Measurements from ENCODE around the gene GPR15LG. TPM values are rescaled to one million over a fixed set of nuclear protein-coding genes. Genes with fewer than 3 reads are reported as not detected.

GPR15LG gene
- total RNA-seq, 1 donor from 2014 or later: not detected

DNA sequence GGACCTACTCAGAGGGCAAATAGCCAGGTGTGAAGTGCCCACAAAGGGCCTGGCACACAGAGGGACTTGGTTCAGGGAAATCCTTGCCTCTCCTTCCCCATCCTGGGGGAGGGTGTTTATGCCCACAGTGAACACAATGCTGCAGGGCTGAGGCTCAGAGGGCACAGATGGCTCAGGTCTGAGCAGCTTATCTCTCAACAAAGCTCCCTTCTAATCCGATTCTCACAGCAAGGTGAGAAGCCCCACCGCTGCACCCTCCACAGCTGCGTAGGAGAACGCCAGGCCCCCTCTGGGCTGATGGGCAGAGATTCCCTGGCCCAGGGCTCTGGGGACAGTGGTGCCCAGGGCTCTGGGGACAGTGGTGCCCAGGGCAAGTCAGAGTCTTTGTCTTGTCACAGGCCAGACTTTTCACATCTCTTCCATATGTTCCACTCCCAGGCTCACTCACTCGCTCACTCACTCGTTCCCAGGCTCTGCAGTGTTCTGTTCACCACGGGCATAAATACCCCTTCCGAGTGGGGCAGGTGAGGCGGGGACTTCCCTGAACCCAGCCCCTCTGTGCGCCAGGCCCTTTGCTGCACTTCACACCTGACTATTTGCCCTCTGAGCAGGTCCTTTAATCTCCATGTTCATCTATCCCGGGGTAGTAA is 12.1 kb downstream of the GPR15LG start:
- ATAC-seq (no peak), DNase-seq (no peak)
- intact Hi-C loops (cut with micrococcal nuclease): no loop called here

DNA sequence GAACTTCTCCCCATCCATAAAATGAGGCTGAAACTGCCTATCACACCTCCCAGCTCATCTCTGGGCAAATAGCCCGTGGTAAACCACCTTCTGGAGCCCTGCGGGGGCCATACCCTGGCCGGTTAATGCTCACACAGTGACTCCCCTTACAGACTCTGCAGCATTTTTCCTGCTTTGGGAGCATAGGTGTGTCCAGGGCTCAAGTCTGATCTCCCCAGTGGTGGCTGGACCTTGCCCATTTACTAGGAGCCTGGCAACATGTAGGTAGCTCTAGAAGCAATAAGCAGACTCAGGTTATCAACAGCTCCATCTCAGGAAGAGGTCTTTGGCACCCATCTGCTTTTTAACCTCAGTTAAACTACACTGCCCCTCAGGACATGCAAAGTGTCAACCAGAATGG is 15.2 kb downstream of the GPR15LG start:
- intact Hi-C loops (cut with micrococcal nuclease): no loop called here
- DNase-seq (no peak), ATAC-seq (no peak)

DNA sequence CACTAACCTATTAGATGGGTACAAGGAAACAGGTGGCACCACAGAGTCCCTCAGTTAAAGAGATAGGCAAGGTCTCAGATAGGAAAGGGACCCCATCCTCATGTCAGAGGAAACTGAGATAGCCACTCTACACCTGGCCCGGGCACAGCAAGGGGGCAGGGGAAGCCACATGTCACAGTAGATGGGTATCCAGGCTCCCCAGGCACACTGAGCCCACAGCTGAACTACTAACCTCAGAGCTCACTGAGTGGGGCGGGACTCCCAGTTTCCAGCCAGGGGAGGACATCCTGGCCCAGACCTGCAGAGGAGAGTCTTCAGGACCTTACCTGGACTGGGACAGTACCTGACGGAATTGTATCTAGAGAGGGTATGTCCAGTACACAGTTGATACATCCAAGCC is 17.0 kb downstream of the GPR15LG start:
- DNase-seq (no peak), ATAC-seq (no peak)
- intact Hi-C loops (cut with micrococcal nuclease): no loop called here

DNA sequence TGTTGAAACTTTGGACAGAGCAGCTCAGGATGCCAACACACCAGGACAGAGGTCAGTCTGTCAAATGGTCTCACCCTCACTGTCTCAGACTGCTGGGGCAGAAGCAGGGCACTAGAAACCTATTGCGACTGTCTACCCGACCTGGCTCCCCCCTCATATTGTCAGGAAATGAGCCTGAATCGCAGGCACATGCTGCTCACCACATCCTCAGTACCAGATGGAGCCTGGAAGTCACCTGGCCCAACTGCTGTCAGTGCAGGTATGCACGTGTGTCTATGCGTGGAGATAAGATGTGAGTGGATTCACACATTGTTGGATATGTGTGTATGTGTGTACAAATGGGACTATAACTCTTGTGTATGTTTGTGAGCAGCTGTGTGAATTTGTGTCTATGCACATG is 17.5 kb downstream of the GPR15LG start:
- ATAC-seq (no peak), DNase-seq (no peak)
- intact Hi-C loops (cut with micrococcal nuclease): no loop called here

DNA sequence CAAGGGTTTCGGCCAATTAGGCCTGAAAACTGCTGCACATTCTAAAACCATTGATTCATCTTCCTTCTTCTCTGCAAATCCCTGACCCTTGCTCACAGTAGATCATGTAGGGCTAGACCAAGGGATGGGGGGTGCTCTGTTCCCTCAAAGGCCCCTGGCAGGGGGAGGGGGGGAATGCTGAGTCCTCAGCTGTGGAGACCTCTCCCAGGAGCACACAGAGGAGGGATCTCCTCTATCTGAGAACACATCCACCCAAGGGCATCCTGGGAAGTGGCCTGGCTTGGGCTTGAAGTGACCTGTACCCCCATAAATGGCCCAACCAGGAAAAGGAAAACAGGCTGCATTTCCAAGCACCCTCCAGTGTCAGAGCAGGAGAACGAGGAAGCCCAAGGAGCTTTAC is 19.7 kb downstream of the GPR15LG start:
- DNase-seq (no peak), ATAC-seq (no peak)
- intact Hi-C loops (cut with micrococcal nuclease): no loop called here

DNA sequence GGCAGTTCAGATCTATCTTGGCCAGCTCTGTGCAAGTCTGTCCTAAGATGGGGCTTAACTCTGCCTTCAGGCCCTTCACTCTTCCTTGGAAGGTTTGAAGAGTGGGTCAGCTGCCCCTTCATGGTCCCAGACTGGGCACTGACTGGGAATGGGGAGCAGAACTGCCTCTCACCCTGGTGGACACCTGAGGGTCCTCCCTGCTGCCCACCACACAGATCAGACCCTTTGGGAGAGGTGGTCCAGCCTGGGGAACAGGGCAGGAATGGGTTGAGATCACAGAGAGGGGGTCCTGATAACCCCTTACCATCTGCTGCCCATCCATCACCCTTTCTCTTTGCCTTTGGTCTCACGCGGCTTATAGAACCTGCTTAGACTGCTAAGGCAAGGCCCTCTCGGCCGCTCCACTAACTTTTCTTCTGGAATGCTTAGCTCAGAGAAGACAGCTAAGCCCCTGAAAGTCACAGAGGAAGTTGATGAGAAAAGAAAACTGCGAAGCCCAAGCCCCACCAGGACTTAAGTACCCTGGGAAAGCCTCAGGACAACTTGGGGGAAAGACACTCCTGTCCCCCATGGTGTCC is 20.3 kb downstream of the GPR15LG start:
- ATAC-seq (no peak), DNase-seq (no peak)
- intact Hi-C loops (cut with micrococcal nuclease): no loop called here

DNA sequence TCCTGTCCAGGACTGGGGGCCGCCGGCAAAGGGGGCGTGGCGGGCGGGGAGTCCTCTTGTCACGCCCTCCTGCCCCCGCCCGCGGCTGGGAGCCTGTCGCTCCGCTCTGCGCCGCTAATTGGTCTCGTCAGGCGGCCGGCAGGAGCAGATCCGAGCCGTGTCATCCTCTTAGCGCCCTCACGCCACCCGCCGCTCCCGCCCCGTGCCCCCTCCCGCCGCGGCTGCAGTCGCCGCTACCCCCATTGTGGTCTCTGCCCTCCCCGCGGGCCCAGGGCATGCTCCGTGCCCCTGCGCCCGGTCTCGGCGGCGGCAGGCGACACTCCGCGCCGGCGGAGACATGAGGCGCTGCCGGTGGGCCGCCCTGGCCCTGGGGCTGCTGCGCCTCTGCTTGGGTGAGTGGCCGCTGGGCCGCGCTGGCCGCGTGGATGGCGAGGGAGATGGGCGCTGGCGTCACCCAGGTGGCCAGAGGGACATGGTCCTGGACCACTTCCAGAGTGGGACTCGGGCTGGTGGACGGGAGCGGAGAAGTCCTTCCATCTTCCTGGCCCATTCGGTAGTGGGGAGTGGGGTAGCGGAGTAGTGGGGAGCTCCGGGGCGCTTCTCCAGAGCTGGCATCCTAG is 20.9 kb downstream of the GPR15LG start, which contains the start of gene CDHR1:
CDHR1 (plus strand) TSS at position 114 of the 620 bp plus-strand sequence; CDS start at position 338, 224 bp downstream.
- DNase-seq: peak; percentile 68
- peak; percentile 71 for ATAC-seq
- intact Hi-C loops (cut with micrococcal nuclease): no loop called here

DNA sequence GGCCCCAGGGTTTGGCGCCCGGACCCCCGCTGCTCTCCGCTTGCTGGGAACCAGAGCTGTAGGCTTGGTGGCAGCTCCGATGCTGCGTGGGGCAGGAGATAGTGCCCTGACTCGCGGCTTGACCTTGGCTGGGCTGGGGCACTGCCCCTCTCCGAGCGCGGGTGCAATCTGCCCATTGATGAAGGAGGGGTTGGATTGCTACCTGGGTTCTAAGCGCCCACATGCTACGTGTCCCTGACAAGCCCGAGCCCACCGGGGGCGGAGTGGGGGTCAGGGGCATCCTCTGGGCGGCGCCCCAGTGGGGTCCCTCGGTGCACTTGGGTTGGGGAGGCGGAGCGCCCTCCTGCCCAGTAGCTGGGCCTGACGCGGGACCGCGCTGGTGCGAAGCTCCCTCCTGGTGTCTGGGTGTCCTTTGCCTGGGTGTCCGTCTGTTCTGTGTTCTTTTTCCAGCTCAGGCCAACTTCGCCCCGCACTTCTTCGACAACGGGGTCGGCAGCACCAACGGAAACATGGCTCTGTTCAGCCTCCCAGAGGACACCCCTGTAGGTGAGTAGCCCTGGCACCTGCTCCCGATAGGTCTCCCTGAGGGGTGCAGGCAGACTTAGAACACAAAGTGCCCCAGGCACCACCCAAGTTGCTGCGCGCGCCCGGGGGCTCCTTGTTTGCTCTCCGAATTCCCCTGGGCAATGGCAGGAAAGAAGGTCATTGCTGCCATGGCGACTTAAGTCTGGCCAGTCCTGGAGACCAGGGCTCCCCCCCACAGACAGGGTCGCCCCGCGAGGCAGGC is 21.6 kb downstream of the GPR15LG start:
- intact Hi-C loops (cut with micrococcal nuclease): no loop called here
- ATAC-seq (no peak), DNase-seq (no peak)

DNA sequence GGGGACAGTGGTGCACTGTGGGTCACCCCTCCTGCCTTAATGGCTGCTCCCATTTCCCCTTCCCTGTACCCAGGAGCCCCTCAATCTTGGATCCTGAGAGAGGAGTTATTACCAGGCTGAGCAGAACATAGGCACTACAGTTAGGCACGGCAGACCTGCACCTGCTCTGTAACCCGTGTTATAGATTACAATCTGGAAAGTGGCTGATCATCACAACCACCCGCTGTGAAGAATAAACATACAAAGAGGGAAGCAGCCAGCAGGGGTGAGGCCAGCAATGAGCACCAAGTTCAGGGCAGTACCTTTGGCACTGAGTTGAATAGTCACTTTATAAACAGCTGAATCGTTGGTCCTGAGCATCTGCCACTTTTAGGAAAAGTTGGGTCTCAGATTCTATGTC is 22.5 kb downstream of the GPR15LG start:
- no peak for ATAC-seq
- no peak for DNase-seq
- intact Hi-C loops (cut with micrococcal nuclease): no loop called here

DNA sequence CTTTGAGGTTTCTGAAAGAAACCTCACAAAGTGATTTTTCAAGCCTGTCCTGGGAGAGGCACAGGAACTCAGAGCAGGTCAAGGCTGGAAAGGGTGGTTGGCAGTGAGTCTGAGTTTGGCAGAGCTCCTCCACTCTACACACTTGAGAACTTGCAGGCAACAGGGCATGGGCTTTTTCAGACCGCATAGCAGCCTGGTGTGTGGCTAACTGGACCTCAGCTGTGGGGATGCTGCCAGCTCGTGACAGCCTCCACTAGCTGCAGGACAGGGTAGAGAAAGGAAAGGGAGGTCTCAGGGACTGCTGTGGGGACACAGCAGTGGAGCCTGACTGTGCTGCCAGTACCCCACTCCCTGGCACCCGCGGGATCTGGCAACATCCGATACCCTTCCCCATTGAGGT is 23.3 kb downstream of the GPR15LG start:
- DNase-seq (peak; percentile 69), ATAC-seq (peak; percentile 87)
- intact Hi-C loops (cut with micrococcal nuclease): no loop called here

DNA sequence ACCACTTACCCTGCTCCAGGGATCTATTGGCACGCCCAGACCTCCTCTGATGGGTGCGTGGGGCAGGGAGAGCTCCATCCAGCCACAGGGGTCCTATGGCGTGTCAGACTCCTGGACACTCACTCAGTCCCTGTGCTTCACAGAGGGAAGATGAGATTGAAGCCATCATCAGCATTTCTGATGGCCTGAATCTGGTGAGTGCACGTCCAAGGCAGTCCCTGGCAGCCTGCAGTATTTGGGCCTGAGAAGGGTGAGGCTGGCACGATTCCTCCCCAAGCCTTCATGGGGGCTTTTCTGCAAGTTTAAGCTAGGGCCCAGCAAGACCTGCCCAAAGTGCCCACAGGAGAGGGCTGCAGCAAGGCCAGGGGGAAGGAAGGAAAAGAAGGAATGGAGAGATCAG is 24.0 kb downstream of the GPR15LG start:
- intact Hi-C loops (cut with micrococcal nuclease): no loop called here
- no peak for ATAC-seq

DNA sequence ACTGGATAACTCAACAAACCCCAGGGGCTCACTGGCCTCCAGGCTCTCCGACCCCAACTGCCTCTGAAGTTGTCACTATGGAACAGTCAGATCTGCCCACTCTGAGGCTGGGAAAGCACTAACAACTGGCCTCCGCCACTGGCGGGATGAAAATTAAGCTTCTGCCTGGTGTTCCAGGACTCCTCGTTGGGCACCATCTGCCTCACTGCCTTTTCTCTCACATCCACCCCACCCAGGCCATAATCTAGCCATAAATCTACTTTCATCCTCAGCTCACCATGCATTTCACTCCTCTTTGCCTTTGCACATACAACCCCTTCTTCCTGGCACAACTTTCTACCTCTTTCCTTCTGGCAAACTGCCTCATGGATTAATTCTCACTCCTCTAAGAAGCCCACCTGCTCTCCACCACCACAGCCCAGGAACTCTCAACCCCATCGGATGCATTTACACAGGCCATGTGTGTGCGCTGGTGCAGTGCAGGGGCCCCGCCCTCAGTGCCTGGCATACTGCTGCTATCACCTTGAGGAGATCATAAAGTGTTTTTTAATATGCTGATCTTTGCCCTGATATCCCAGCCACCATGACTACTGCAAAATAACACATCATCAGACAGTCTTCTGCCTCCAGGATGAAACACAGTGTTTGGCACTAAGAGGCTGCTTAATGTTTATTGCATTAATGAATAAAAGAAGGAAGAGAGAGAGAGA is 24.8 kb downstream of the GPR15LG start:
- ATAC-seq (no peak), DNase-seq (no peak)
- intact Hi-C loops (cut with micrococcal nuclease): no loop called here

More for the DNA sequence above, 24.0 kb downstream of the GPR15LG start:
- DNase-seq: no peak

DNA sequence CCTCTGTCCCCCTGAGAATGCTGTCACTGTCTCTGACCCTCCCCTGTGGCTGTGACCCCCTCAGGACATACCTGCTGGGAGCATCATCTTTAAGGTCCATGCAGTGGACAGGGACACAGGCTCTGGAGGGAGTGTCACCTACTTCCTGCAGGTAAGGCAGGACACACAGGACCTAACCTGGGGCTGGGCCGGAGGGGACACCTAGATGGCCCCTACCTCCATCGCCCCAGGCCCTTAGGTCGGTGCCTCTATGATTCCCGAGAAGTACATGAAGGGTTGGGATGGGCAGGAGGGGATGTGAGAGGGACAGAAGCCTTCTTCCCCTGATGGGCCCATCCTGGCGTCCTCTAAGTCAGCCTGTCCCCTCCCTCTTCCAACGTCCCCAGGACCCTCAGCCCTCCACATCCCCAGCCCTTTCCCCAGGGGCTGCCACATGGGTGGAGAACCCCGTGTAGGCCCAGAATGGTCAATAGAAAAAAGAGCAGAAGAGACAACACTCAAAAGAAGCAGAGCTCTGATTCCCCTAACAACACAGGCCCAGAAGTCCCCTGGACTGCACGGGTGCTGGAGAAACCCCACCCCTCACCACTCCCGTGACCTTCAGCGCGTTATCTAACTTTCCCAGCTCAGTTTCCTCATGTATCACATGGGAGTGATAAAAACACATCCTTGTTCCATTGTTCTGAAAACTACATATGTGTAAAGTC is 27.1 kb downstream of the GPR15LG start:
- ATAC-seq (no peak), DNase-seq (no peak)
- intact Hi-C loops (cut with micrococcal nuclease): no loop called here

DNA sequence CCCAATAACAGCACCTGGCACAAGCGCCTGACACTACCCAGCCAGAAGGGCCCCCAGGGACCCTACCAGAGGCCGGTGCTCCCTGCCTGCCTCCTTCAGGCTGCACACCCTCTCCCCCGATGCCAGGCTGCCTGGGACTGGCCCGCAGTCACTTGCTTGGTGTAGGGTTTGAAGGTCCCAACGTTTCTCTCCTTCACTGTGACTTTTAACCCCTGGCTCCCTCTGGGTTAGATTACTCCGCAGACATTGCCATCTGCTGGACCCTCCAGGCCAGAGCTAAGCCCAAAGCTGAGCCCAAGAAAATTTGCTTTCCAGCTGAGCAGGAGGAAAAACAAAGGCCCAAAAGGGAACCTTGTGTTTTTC is 27.6 kb downstream of the GPR15LG start:
- no peak for ATAC-seq

DNA sequence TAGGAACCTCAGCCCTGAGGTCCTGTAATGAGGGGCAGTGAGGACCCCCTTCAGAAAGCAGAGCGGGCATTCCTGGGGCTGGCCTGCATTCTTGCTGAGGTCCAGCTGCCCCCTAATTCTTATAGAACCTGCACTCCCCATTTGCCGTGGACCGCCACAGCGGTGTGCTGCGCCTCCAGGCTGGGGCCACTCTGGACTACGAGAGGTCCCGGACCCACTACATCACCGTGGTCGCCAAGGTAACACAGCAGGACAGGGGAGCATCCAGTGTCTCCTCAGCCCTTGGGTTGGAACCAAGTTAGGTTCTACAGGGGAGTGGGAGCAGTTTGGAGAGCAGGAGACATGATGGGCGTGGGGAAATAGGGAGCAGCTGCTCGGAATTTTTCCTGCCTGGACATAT is 28.1 kb downstream of the GPR15LG start:
- ATAC-seq: no peak
- intact Hi-C loops (cut with micrococcal nuclease): no loop called here
- no peak for DNase-seq

More for the DNA sequence above, 27.6 kb downstream of the GPR15LG start:
- DNase-seq: no peak
- intact Hi-C loops (cut with micrococcal nuclease): no loop called here

DNA sequence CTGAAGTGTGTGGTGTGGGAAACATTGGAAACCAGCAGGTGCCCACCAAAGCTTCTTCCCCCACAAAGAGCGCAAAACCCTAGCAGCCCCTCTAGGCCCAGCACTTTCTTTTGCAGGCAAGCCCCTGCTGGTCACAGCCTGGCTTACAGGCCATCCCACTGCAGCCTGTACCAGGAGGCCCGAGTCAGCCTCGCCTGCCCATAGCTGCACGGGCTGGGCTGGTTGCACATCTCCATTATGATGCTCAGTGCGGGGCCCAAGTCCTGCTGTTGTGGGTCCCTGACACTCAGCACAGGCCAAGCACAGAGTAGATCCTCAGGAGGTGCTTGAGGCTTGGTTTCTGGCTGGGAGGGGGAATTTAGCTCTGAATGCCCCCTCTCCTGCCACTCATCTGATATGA is 28.7 kb downstream of the GPR15LG start:
- ATAC-seq (no peak), DNase-seq (no peak)
- intact Hi-C loops (cut with micrococcal nuclease): no loop called here

DNA sequence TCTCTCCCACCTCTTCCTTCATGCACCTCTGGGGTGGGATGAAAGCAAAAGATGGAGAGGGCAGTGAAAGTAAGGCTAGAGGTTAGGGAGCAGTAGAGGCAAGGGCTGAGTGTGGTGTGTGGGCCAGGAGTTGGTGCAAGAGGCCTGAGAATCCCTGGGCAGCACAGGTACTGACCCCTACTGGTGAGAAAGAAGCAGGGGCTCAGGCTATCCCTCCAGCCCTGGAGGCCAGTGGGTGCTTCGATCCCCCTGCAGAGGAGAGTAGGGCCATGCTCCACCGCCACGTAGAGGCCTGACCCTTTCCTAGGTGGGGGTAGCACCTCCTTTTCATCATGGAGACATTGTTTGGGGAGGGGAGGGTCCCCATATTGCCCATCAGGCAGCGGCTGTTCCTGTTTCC is 30.5 kb downstream of the GPR15LG start:
- intact Hi-C loops (cut with micrococcal nuclease): no loop called here
- ATAC-seq (no peak), DNase-seq (no peak)

DNA sequence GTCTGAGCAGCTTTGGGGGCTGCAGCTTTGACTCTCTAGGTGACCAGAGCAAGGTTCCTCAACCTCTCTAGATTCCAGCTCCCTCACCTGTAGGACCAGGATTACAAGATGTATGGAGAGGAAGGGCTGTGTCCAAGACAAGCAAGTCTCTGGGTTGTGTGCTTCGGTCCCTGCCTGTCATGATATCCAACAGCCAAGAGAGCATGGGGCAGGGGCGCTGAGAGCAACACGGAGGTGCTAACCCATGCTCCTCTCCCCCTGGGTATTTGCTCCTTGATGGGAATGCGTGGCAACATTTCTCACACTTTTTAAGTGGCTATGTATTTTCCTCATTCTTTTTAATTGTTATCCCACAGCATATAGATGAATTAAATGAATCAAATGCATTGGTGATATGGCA is 31.0 kb downstream of the GPR15LG start:
- intact Hi-C loops (cut with micrococcal nuclease): no loop called here
- ATAC-seq (no peak), DNase-seq (no peak)

Measured in left ventricle myocardium superior (tissue), 1 donor.